ENCODE data around the gene AP1M1.

AP1M1 gene

DNA sequence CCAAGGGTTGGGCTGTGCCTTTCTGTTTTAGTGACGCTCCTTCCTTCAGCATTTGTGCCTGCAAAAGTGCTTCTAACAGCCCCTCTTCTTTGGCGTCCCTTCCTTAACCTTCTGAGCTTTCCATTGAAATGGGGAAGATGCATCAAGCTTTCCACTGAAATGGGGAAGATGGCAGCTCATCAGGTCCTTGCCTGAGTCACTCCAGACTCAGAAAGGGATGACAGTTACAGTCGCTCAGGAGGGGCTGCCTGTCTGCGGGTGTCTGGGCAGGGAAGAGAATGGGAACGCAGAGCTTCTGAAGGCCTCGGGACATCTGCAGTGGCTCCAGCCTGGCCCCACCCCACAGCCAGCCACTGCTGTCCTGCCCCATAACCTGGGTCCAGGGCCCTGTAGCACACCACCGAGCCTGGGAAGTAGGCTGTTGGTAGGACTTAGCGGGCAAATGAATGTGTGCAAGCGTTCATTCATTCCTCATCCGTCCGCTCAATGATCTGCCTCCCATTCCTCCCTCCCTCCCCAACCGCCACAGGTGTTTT is 9.8 kb downstream of the AP1M1 start:
- DNase-seq (ENCODE audit: low read depth), result no peak

DNA sequence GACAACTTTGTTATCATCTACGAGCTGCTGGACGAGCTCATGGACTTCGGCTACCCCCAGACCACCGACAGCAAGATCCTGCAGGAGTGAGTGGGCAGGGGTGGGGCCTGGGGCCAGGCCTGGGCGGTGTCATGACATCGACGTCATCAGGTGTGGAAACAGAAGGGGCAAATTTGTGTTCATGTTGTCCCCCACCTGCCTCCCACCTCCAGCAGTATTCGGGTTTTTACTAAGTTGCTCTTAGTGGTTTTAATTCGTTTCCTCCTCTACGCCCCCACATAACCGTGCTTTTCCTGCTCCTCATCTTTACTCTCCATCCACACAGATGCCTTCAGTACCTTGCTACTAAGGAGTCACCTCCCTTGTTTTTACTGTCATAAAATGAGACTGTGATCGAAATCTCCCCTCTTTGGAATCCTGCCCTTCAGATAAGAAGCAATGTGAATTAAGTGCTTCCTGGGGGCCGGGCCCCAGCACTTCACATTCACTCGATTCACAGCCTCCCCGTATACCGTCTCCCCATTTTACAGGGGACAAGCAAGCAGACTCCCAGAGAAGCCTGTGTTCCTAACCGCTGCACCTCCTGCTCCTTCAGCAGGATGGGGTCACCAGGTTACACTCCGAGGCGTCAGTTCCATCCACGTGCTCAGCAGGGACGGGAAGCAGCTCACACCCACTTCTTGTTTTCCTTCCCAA is 10.5 kb downstream of the AP1M1 start:
- DNase-seq (ENCODE audit: low read depth), result no peak

- DNase-seq (ENCODE audit: low read depth), result no peak
Measured at GRCh38 chr19:16208847-16209665, 11.3 kb downstream of the AP1M1 start.

DNA sequence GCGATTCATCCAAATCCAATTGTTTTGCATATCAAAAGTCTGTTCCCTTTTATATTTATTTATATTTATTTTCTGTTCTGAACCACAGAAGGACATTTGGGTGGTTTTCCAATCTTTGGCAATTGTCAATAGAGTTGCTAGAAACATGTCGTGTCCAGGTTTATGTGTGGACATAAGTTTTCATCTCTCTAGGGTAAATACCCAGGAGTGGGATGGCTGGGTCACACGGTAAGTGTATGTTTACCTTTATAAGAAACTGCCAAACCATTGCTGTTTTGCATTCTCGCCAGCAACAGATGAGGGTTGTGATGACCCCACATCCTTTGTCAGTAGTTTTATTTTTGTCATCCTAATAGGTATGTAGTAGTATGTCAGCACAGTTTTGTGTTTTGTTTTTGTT is 12.5 kb downstream of the AP1M1 start:
- DNase-seq (ENCODE audit: low read depth), result no peak

- DNase-seq (ENCODE audit: low read depth), result no peak
Measured at GRCh38 chr19:16213076-16213475, 15.4 kb downstream of the AP1M1 start.

GRCh38 chr19:16216744-16217670 is 19.3 kb downstream of the AP1M1 start:
- no peak for DNase-seq (ENCODE audit: low read depth)

DNA sequence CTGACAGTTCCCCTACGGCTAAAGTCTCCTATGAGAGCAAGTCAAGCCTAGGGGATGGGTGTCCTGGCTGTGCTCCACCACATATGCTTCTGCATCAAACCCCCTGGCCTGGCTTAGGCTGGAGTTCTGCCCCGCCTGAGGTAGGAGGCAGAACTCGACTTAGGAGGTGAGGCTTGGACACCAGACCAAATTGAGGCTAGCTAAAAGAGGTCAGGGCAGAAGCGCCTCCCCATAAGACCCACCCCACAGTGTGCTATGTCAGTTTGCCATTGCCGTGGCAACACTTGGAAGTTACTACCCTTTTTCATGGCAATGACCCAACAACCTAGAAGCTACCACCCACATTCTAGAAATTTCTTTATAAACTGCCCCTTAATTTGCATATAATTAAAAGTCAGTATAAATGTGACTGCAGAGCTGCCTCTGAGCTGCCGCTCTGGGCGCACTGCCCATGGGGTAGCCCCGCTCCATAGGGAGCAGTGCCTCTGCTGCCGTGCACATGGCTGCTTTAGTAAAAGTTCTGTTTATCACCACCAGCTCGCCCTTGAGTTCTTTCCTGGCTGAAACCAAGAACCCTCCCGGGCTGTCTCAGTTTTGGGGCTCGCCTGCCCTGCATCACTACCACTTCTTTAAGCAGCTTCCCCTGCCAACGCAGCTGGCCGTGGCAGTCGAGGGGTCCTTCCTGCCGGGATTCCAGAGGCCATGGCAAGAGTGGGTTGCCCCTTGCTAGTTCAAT is 20.2 kb downstream of the AP1M1 start:
- no peak for DNase-seq (ENCODE audit: low read depth)

DNA sequence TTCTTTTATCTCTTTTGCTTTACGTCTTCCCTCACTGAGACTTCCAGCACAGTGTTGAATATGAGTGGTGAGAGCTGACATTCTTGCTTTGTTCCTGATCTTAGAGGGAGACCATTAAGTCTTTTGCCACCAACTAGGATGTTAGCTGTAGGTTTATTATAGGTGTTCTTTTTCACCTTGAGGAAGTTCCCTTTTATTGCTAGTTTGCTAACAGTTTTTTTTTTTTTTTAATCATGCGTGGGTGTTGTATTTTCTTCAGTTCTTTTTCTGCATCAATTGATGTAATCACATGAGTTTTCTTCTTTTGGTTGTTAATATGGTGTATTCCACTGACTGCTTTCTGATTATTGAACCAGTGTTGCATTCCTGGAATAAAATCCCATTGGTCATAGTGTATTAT is 21.1 kb downstream of the AP1M1 start:
- DNase-seq (ENCODE audit: low read depth), result no peak

- DNase-seq (ENCODE audit: low read depth), result no peak
Measured at GRCh38 chr19:16222806-16223205, 25.1 kb downstream of the AP1M1 start.

DNA sequence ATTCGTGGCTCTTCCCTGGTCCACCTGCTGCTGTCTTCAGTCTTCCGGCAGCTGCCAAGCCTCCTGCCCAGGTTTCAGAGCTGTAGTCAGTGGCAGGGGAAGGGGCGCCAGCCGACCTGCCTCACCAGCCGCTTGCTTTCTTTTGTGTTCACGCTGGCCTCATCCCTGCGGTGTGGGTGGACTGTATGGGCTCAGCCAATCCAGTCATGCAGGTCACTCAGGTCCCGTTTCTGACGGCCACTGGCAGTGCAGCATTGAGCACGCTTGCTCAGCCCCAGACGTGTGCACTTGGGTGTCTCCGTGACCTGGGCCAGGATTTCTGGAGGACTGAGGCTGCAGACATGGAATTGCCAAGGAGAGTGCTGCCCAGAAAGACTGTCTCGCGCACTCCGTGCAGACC is 26.0 kb downstream of the AP1M1 start:
- DNase-seq (ENCODE audit: low read depth), result no peak

DNA sequence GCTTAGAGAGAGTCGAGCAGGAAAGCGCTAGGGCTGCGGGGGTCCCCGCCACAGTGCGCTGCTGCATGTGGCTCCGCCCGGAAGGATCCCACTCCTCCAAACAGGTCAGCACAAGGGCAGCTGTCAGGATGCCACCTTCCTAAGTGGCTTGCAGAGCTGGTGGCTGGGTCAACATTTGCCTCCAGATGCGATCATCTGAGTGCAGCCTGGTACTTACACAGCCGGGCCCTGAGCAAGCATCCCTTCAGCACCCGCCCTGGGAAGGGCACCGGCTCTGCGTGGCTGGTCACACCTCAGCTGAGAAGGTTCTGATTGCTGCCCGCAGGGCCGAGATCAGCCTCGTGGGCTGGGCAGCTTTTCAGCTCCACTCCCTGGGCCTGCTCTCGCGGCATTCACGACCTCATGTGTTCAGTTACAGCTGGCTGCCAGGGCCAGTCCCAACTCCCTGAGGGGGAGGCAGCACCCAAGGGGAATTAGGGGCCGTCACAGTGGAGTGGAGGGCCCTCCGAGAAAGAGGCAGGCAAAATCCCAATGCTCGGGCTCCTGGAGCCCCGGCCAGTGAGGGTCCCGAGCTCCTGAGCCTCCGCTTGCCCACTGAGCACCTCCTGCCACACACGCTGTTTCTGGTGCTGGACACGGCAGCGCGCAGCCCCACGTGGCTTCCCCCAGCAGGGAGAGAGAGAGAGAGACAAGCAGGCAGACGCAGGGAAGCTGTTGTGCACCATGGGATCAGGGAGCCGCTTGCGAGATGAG is 26.8 kb downstream of the AP1M1 start:
- DNase-seq (ENCODE audit: low read depth), result no peak

DNA sequence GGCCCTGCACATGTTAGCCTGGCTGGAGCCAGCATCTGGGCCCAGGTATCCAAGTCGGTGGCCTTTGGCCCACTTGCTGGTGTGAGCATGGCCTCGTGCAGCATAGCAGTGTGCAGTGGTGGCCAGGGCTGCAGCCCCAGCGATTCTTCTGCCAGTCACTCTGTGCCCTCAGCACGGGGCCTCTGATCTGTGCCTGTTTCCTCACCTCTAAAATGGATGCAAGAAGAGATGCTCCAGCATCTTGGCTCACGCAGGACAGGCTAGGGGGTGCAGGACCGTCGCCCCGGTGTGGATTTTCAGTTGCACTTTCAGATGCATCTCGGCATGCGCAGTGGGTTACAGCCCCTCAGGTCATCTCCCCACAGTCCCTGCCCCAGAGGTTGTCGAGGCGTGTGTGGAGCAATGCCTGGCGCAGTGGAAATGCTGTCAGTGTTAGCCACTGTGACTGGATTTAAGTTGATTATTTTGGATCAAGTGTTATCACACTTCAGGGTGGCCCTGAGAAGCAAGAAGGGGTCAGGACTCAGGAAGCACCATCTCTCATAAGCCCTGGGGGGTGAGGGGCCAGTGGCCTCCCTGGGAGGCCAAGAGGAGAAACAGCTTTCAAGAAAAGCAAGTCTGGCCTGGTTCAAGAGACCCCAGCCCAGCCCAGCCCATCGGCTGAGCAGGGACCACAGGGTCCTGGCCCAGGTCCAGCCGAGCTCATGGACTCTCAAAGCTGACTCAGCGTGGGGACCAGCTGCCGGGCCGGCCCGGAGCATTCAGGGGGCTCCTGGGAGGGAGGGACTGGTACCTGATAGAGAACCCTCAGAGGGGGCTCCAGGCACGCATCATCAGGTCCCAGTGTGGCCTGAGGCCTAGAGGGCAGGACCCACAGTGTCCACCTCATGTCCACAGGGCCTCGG is 27.8 kb downstream of the AP1M1 start:
- DNase-seq (ENCODE audit: low read depth), result no peak

GRCh38 chr19:16226184-16226591 is 28.5 kb downstream of the AP1M1 start:
- DNase-seq (ENCODE audit: low read depth), result no peak

DNA sequence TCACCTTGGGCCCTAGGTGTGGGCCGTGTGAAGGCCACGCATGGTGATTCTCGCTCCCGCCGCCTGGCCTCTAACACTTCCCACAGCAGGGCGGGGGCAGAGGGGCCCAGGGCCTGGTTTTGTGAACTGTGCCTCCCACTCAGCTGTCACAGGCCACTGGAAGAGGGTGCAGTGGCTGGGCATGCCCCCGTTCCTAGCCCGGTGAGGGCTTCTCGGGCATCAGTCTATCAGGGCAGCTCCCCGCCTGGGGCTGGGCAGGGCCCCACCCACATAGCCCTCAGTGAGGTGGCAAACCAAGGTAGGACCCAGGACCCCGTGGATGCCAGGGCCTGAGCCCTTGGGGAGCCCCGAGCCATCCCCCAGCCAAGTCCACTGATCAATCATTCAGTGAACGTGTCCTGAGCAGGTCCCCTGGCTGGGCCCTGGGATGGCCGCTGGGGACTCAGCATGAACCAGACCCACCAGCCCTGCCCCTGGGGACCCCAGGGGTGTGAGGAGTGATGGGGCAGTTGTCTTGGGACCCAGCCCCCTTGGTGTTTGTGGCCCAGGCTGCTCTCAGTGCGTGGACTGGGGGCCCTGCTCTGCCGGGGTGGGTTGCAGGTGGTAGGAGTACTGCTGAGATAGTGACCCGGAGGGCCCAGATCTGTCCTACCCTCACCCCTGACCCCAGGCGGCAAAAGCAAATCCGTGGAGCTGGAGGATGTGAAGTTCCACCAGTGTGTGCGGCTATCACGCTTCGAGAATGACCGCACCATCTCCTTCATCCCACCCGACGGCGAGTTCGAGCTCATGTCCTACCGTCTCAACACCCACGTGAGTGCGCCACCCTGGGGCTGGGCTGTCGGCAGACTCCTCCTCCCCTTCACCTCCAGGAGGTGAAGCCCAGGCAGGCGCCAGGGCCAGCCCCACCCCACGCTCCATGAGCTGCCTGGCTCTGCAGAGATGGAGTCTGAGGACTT is 29.4 kb downstream of the AP1M1 start:
- no peak for DNase-seq (ENCODE audit: low read depth)

DNA sequence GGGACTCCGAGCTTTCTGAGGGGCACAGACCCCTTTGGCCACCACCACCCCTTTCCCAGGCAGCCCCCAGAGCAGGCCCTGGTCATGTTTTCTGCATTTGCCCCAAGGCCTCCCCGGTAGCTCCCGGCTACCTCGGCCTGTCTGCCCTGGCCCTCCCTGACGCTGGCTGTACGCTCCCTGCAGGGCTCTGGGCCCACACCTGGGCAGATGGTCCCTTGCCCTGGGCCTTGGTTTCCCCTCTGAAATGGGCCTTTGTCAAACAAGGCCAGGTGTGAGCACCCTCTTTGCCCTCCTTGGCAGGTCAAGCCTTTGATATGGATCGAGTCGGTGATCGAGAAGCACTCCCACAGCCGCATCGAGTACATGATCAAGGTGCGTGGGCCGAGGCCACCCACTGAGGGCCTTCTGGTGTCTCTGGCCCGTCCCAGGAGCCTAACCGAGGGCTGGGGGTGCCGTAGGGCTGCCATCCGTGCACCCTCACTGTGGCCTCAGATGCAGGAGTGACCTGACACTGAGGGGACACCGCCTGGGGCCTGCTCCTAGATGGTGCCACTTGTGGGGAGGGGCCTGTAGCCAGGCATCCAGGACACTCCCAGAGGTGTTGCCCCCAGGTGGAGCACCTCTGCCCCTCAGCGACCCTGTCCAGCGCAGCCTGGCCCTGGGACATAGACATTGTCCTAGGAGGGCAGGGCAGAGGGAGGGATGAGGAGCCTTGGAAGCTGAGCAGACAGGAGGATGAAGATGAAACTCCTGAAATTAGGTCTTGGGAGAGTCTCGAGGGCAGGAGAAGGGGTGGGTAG is 30.3 kb downstream of the AP1M1 start:
- DNase-seq (ENCODE audit: low read depth), result no peak

- no peak for DNase-seq (ENCODE audit: low read depth)
Measured at GRCh38 chr19:16228637-16229321, 31.1 kb downstream of the AP1M1 start.

GRCh38 chr19:16229322-16229641 is 31.6 kb downstream of the AP1M1 start:
- no peak for DNase-seq (ENCODE audit: low read depth)
